SK-N-SH (cell line): Measurements from ENCODE around the gene ESF1. TPM values are rescaled to one million over a fixed set of nuclear protein-coding genes. Genes with fewer than 3 reads are reported as not detected.

ENCODE experiments used
- CTCF ChIA-PET: fragments of 300-600, 350-600 bp; formaldehyde crosslinking; extraction: SDS; loops from one replicate; lab custom pipeline; 2021; lab: Yijun Ruan, JAX
- POLR2A ChIA-PET: fragments of 350-600 bp; sonication (Branson Sonifier 250); formaldehyde crosslinking; extraction: SDS; loops from one replicate; lab custom pipeline; 2020; ENCODE audit warnings: antibody characterized with exemption, inconsistent platforms; lab: Yijun Ruan, JAX
- DNase-seq: peaks from one replicate; pipeline ENCODE4 v3.0.0; 2012
- H2AFZ ChIP-seq: fragments of 200-600 bp; sonication (generic); 2 replicates; pipeline ENCODE4 v1.8.1; 2016; ENCODE audit warnings: antibody characterized with exemption, mild to moderate bottlenecking, low read depth
- H3F3A ChIP-seq: fragments of 200-600 bp; sonication (generic); replicated peaks from 2 replicates; pipeline ENCODE3; 2016; ENCODE audit warnings: antibody characterized with exemption, mild to moderate bottlenecking; ENCODE audit not compliant: insufficient read depth
- H3K27ac ChIP-seq, 2 experiments: fragments of 200-500 bp in 1 of 2; fragments of 200-600 bp in 1 of 2; sonication (Bioruptor generic) in 1 of 2; sonication (generic), shearing (Covaris generic) in 1 of 2; 2 replicates each; pipeline versions ENCODE4 v1.5.1 to v1.6.1; 2014 to 2016; ENCODE audit warnings: low read depth in 2 of 2, inconsistent platforms in 1 of 2, low read length in 1 of 2, mild to moderate bottlenecking in 1 of 2, mixed read lengths in 1 of 2
- H3K27me3 ChIP-seq: fragments of 200-600 bp; sonication (generic), shearing (Covaris generic); 2 replicates; pipeline ENCODE4 v1.6.1; 2016; ENCODE audit warnings: mixed run types; ENCODE audit not compliant: insufficient read depth
- H3K36me3 ChIP-seq, 2 experiments: fragments of 200-500 bp in 1 of 2; fragments of 200-600 bp in 1 of 2; sonication (Bioruptor generic) in 1 of 2; sonication (generic) in 1 of 2; replicated peaks in 1 of 2; 2 replicates each; pipeline versions ENCODE3 to v1.5.1; 2014 to 2016; ENCODE audit warnings: low read length in 1 of 2, mild to moderate bottlenecking in 1 of 2; ENCODE audit not compliant: insufficient read depth in 2 of 2, control insufficient read depth in 1 of 2
- H3K4me1 ChIP-seq, 2 experiments: fragments of 200-500 bp in 1 of 2; fragments of 200-600 bp in 1 of 2; sonication (Bioruptor generic) in 1 of 2; sonication (generic), shearing (Covaris generic) in 1 of 2; 2 replicates each; pipeline versions ENCODE4 v1.5.1 to v1.6.1; 2014 to 2016; ENCODE audit warnings: low read depth in 1 of 2, low read length in 1 of 2, mixed run types in 1 of 2; ENCODE audit not compliant: insufficient read depth in 2 of 2, control insufficient read depth in 1 of 2
- H3K4me2 ChIP-seq: fragments of 200-600 bp; sonication (generic), shearing (Covaris generic); 2 replicates; pipeline ENCODE4 v1.6.1; 2017; ENCODE audit warnings: mixed run types
- H3K4me3 ChIP-seq, 2 experiments: fragments of 200-500 bp in 1 of 2; fragments of 200-600 bp in 1 of 2; sonication (Bioruptor generic) in 1 of 2; sonication (generic), shearing (Covaris generic) in 1 of 2; 2 replicates each; pipeline versions ENCODE4 v1.5.1 to v1.8.1; 2014 to 2016; ENCODE audit warnings: low read depth in 2 of 2, inconsistent platforms in 1 of 2, low read length in 1 of 2, mild to moderate bottlenecking in 1 of 2, mixed read lengths in 1 of 2, moderate library complexity in 1 of 2
- H3K79me2 ChIP-seq: fragments of 200-600 bp; sonication (generic); 2 replicates; pipeline ENCODE4 v1.8.1; 2017; ENCODE audit warnings: mild to moderate bottlenecking; ENCODE audit not compliant: insufficient read depth
- H3K9ac ChIP-seq: fragments of 200-600 bp; sonication (generic); 2 replicates; pipeline ENCODE4 v1.6.1; 2017; ENCODE audit warnings: mixed run types
- H3K9me2 ChIP-seq: fragments of 200-600 bp; sonication (generic); 2 replicates; pipeline ENCODE4 v1.6.1; 2017; ENCODE audit warnings: mixed run types
- H3K9me3 ChIP-seq: fragments of 200-600 bp; sonication (generic); 2 replicates; pipeline ENCODE4 v1.6.1; 2017; ENCODE audit warnings: mixed run types, mild to moderate bottlenecking, moderate library complexity
- H4K20me1 ChIP-seq: fragments of 200-600 bp; sonication (generic); 2 replicates; pipeline ENCODE4 v1.6.1; 2017; ENCODE audit warnings: mild to moderate bottlenecking, mixed run types; ENCODE audit not compliant: insufficient read depth
- CHD2 ChIP-seq: fragments of 150-350 bp; IDR thresholded peaks from 2 replicates; pipeline ENCODE4 v1.6.1; 2018; ENCODE audit warnings: low read length; ENCODE audit not compliant: partially characterized antibody
- EP300 ChIP-seq, 2 experiments: IDR thresholded peaks; 2 replicates each; pipeline versions ENCODE4 v1.4.0 to v1.6.1; 2012; ENCODE audit warnings: borderline replicate concordance in 1 of 2, low read depth in 1 of 2, low read length in 1 of 2
- FOSL2 ChIP-seq: IDR thresholded peaks from 2 replicates; pipeline ENCODE4 v1.4.0; 2012; ENCODE audit warnings: low read depth, mild to moderate bottlenecking, moderate library complexity, borderline replicate concordance
- FOXJ3 ChIP-seq: sonication (generic); formaldehyde crosslinking; IDR thresholded peaks from 2 replicates; pipeline ENCODE4 v1.5.1; 2020; ENCODE audit warnings: mild to moderate bottlenecking, missing genetic modification reagents
- GABPA ChIP-seq: IDR thresholded peaks from 2 replicates; pipeline ENCODE4 v1.4.0; 2012; ENCODE audit warnings: low read depth, mild to moderate bottlenecking
- IRF3 ChIP-seq: fragments of 150-350 bp; IDR thresholded peaks from 2 replicates; pipeline ENCODE4 v1.6.1; 2016; ENCODE audit warnings: mild to moderate bottlenecking, low read depth, low read length
- MAX ChIP-seq: IDR thresholded peaks from 2 replicates; pipeline ENCODE4 v1.4.0; 2012; ENCODE audit warnings: low read depth
- MXI1 ChIP-seq: IDR thresholded peaks from 2 replicates; pipeline ENCODE4 v1.6.1; 2012; ENCODE audit warnings: mild to moderate bottlenecking, low read depth, low read length, improper control_type of control experiment
- NRF1 ChIP-seq: IDR thresholded peaks from 2 replicates; pipeline ENCODE4 v1.6.1; 2012; ENCODE audit warnings: low read depth, mild to moderate bottlenecking, low read length
- RAD21 ChIP-seq: IDR thresholded peaks from 2 replicates; pipeline ENCODE4 v1.6.1; 2012; ENCODE audit warnings: mild to moderate bottlenecking, low read length
- RCOR1 ChIP-seq: fragments of 150-350 bp; IDR thresholded peaks from 2 replicates; pipeline ENCODE4 v1.6.1; 2017; ENCODE audit warnings: antibody characterized with exemption, low read length
- SIN3A ChIP-seq: IDR thresholded peaks from 2 replicates; pipeline ENCODE4 v1.6.1; 2012; ENCODE audit warnings: low read depth, mild to moderate bottlenecking, low read length, moderate library complexity, borderline replicate concordance
- SMC3 ChIP-seq: IDR thresholded peaks from 2 replicates; pipeline ENCODE4 v1.6.1; 2012; ENCODE audit warnings: low read depth, low read length, improper control_type of control experiment
- TCF12 ChIP-seq: IDR thresholded peaks from 2 replicates; pipeline ENCODE4 v1.4.0; 2012
- USF1 ChIP-seq: IDR thresholded peaks from 2 replicates; pipeline ENCODE4 v1.4.0; 2012; ENCODE audit warnings: low read depth, borderline replicate concordance
- USF2 ChIP-seq: fragments of 150-350 bp; IDR thresholded peaks from 2 replicates; pipeline ENCODE4 v1.6.1; 2017; ENCODE audit warnings: antibody characterized with exemption, low read length, low read depth, borderline replicate concordance
- ZBTB33 ChIP-seq: IDR thresholded peaks from 2 replicates; pipeline ENCODE4 v1.4.0; 2012; ENCODE audit warnings: low read depth, borderline replicate concordance
- WGBS: methylation state at CpG from one replicate; pipeline ENCODE4 v1.1.6; 2017; ENCODE audit warnings: low lambda C conversion rate; 5-methylcytosine and 5-hydroxymethylcytosine counted together
- polyA plus RNA-seq, 3 experiments: library from polyadenylated mRNA; depleted of rRNA; stranded (reverse); fragments of >200 nt; gene quantifications; 2 replicates each; pipeline ENCODE4 v1.2.3, GENCODE V29; 2012

Gene ESF1
- polyA plus RNA-seq, 1 of the 3 experiments (the other 2 are of a cell fraction): 1.4 TPM

GRCh38 chr20:13715171-13715570, 69.5 kb downstream of the ESF1 start:
- ChIA-PET POLR2A (no interaction called here), CTCF (interaction anchor here (1.2 kb wide), 1 partner anchor 169 kb away, joined by 3 read pairs; no protein-coding TSS in a partner anchor)
- Histone ChIP-seq H3K27ac (no peak overlapping the region), H3K4me1 (peaks cover 0 to 5% of the 10 kb centered on the region in 2 experiments; a peak in 2 of 4 replicates), H4K20me1 (no peaks in the 10 kb centered on the region), H3K27me3 (no peaks in the 10 kb centered on the region), H3K9me3 (peaks cover 2% of the 10 kb centered on the region), H3K36me3 (peaks cover 24 to 51% of the 10 kb centered on the region in 2 experiments), H3K9me2 (no peaks in the 10 kb centered on the region), H3K9ac (no peak overlapping the region), H3F3A (no peaks in the 10 kb centered on the region), H2AFZ (no peak overlapping the region), H3K79me2 (no peaks in the 10 kb centered on the region), H3K4me2 (no peak overlapping the region), H3K4me3 (no peak overlapping the region)
- TF ChIP-seq USF2 (no peak), FOSL2 (no peak), FOXJ3 (CRISPR knock-in tag) (no peak), GABPA (no peak), MAX (no peak), NRF1 (no peak), RAD21 (no peak)
- no peak for DNase-seq
- WGBS: 93% methylated on average over 3 of the region's 3 CpGs

GRCh38 chr20:13708234-13708633, 76.5 kb downstream of the ESF1 start:
- TF ChIP-seq FOXJ3 (CRISPR knock-in tag): no peak
- no peak for TF ChIP-seq SIN3A
- no peak for TF ChIP-seq CHD2
- no peak for TF ChIP-seq USF2
- TF ChIP-seq MAX: no peak
- TF ChIP-seq TCF12: no peak
- no peak for TF ChIP-seq MXI1
- no peak for TF ChIP-seq IRF3
- TF ChIP-seq RCOR1: no peak
- TF ChIP-seq USF1: no peak
- TF ChIP-seq SMC3: no peak
- TF ChIP-seq EP300 (IDR thresholded peaks at IDR 0.05; ENCODE audit: borderline replicate concordance in 1 of 2, low read depth in 1 of 2, low read length in 1 of 2): no peak
- TF ChIP-seq ZBTB33: no peak
- no peak for TF ChIP-seq FOSL2
- TF ChIP-seq, all 33 proteins: peak for 0
- Histone ChIP-seq H3K36me3 (peaks cover 3 to 4% of the 10 kb centered on the region in 2 experiments), H3F3A (no peaks in the 10 kb centered on the region), H3K9me2 (no peaks in the 10 kb centered on the region), H3K4me1 (no peaks in the 10 kb centered on the region), H3K9me3 (peaks cover 5% of the 10 kb centered on the region), H3K79me2 (no peaks in the 10 kb centered on the region), H4K20me1 (no peaks in the 10 kb centered on the region), H3K9ac (no peak overlapping the region), H3K27ac (no peak overlapping the region), H3K4me3 (no peak overlapping the region), H2AFZ (no peak overlapping the region), H3K4me2 (no peak overlapping the region), H3K27me3 (no peaks in the 10 kb centered on the region)
- WGBS: 43% methylated on average over 1 of the region's 1 CpG
- no peak for DNase-seq
- ChIA-PET CTCF (no interaction called here), POLR2A (no interaction called here)
